HG03565 (cell line): ENCODE results near the gene GPAT3.

ENCODE experiments used
- ATAC-seq: cut with Tn5 transposase; IDR thresholded peaks from one replicate; pipeline ENCODE4 v1.9.1; 2021; ENCODE audit warnings: mild to moderate bottlenecking, moderate library complexity; ENCODE audit not compliant: unreplicated experiment

Gene GPAT3

GRCh38 chr4:83639849-83640493 is 104.1 kb downstream of the GPAT3 start:
- ATAC-seq = peak; percentile 53

- ATAC-seq = no peak
Measured at GRCh38 chr4:83643036-83643435, 107.1 kb downstream of the GPAT3 start.

GRCh38 chr4:83644677-83645659 is 109.1 kb downstream of the GPAT3 start:
- peak; percentile 81 for ATAC-seq

GRCh38 chr4:83646538-83647239 is 110.8 kb downstream of the GPAT3 start:
- no peak for ATAC-seq

- ATAC-seq = no peak
Measured at GRCh38 chr4:83651846-83652245, 115.9 kb downstream of the GPAT3 start.
